ENCODE results near the gene FAM193B. TPM values are rescaled to one million over a fixed set of nuclear protein-coding genes. Genes with fewer than 3 reads are reported as not detected.

Gene FAM193B
- total and polyA plus RNA-seq, 2 of the 13 experiments (the other 11 are each of a cell fraction or from before 2014, with no cell fraction given) = 21.2 to 40.9 TPM

DNA sequence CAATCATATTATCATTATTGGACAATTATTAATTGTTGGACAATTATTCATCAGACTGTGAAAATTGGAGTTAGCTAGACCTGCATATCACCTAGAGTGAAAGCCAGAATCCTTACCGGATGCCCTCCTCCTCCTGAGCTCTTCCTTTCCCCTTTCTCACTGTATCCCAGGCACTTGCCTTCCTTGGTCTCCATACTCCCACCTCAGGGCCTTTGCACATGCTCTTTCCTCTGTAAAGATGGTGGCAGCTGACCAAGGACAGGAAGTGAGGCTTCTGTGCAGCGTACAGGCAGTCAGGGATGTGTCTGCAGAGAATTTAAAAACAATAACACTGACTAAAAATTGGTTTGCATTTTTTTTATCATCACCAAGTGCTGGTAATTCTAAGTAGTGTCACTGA is 15.5 kb upstream of the FAM193B start:
- 0% methylated on average over 2 of the region's 2 CpGs for WGBS (ENCODE audit: low lambda C conversion rate)
- in situ Hi-C loops (cut with HindIII; ENCODE audit: extremely low pct_ligation_motif_present, low pct_unique_long_range_greater_than_20kb) = no loop called here
- Histone ChIP-seq H3K9me3 (ENCODE audit: low read length) (no peaks in the 10 kb centered on the region), H3K9ac (ENCODE audit: insufficient read depth, low read depth, low read length) (no peak overlapping the region), H3K36me3 (replicated peaks in 1 of 2; ENCODE audit: control insufficient read depth in 1 of 2, insufficient read depth in 2 of 2, low read length in 2 of 2) (no peaks in the 10 kb centered on the region), H3K27me3 (ENCODE audit: control insufficient read depth in 1 of 2, insufficient read depth in 2 of 2, low read length in 2 of 2) (peaks cover 0 to 9% of the 10 kb centered on the region in 2 experiments; a peak in 2 of 5 replicates), H4K20me1 (ENCODE audit: insufficient read depth, low read length) (no peaks in the 10 kb centered on the region), H3K79me2 (ENCODE audit: insufficient read depth, low read length) (no peaks in the 10 kb centered on the region), H2AFZ (ENCODE audit: low read length) (no peak overlapping the region), H3K4me1 (ENCODE audit: insufficient read depth, low read length) (peaks cover 12% of the 10 kb centered on the region; the same call in 1 of the 2 replicates), H3K27ac (ENCODE audit: extremely low read length, insufficient read depth, low read length) (no peak overlapping the region), H3K4me2 (ENCODE audit: low read depth, low read length) (no peak overlapping the region), H3K4me3 (replicated peaks in 1 of 3; ENCODE audit: insufficient read depth in 1 of 3, low read depth in 2 of 3, low read length in 3 of 3) (no peak overlapping the region)
- BruUV-seq (replicated peaks) = no TSS peak
- TF ChIP-seq, protein P1, sequence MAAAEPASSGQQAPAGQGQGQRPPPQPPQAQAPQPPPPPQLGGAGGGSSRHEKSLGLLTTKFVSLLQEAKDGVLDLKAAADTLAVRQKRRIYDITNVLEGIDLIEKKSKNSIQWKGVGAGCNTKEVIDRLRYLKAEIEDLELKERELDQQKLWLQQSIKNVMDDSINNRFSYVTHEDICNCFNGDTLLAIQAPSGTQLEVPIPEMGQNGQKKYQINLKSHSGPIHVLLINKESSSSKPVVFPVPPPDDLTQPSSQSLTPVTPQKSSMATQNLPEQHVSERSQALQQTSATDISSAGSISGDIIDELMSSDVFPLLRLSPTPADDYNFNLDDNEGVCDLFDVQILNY (CRISPR knock-in tag; conservative IDR thresholded peaks at IDR 0.05) = no peak
- TF ChIP-seq FOXO1 (CRISPR knock-in tag; IDR thresholded peaks at IDR 0.05) (no peak), NFKB2 (CRISPR knock-in tag; IDR thresholded peaks at IDR 0.05; ENCODE audit: borderline replicate concordance) (no peak), FUBP1 (CRISPR knock-in tag; IDR thresholded peaks at IDR 0.05; ENCODE audit: borderline replicate concordance) (no peak), ZNF782 (CRISPR knock-in tag; IDR thresholded peaks at IDR 0.05; ENCODE audit: borderline replicate concordance) (no peak), MYNN (CRISPR knock-in tag; IDR thresholded peaks at IDR 0.05; ENCODE audit: low read depth) (no peak), KAT2B (IDR thresholded peaks at IDR 0.05; ENCODE audit: borderline replicate concordance, low read depth, low read length) (no peak), CENPX (CRISPR knock-in tag; IDR thresholded peaks at IDR 0.05) (no peak), RCOR2 (CRISPR knock-in tag; IDR thresholded peaks at IDR 0.05) (no peak), RFXAP (CRISPR knock-in tag; IDR thresholded peaks at IDR 0.05; ENCODE audit: borderline replicate concordance) (no peak), AHR (CRISPR knock-in tag; IDR thresholded peaks at IDR 0.05) (no peak), HOXA5 (CRISPR knock-in tag; IDR thresholded peaks at IDR 0.05) (no peak)
- TF ChIP-seq, protein P2, sequence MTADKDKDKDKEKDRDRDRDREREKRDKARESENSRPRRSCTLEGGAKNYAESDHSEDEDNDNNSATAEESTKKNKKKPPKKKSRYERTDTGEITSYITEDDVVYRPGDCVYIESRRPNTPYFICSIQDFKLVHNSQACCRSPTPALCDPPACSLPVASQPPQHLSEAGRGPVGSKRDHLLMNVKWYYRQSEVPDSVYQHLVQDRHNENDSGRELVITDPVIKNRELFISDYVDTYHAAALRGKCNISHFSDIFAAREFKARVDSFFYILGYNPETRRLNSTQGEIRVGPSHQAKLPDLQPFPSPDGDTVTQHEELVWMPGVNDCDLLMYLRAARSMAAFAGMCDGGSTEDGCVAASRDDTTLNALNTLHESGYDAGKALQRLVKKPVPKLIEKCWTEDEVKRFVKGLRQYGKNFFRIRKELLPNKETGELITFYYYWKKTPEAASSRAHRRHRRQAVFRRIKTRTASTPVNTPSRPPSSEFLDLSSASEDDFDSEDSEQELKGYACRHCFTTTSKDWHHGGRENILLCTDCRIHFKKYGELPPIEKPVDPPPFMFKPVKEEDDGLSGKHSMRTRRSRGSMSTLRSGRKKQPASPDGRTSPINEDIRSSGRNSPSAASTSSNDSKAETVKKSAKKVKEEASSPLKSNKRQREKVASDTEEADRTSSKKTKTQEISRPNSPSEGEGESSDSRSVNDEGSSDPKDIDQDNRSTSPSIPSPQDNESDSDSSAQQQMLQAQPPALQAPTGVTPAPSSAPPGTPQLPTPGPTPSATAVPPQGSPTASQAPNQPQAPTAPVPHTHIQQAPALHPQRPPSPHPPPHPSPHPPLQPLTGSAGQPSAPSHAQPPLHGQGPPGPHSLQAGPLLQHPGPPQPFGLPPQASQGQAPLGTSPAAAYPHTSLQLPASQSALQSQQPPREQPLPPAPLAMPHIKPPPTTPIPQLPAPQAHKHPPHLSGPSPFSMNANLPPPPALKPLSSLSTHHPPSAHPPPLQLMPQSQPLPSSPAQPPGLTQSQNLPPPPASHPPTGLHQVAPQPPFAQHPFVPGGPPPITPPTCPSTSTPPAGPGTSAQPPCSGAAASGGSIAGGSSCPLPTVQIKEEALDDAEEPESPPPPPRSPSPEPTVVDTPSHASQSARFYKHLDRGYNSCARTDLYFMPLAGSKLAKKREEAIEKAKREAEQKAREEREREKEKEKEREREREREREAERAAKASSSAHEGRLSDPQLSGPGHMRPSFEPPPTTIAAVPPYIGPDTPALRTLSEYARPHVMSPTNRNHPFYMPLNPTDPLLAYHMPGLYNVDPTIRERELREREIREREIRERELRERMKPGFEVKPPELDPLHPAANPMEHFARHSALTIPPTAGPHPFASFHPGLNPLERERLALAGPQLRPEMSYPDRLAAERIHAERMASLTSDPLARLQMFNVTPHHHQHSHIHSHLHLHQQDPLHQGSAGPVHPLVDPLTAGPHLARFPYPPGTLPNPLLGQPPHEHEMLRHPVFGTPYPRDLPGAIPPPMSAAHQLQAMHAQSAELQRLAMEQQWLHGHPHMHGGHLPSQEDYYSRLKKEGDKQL (CRISPR knock-in tag; IDR thresholded peaks at IDR 0.05; ENCODE audit: low read depth) = no peak
- intact Hi-C loops (cut with micrococcal nuclease; ENCODE audit: unreplicated experiment) = no loop called here
- ATAC-seq (no peak), DNase-seq (ENCODE audit: low spot score) (no peak), FAIRE-seq (no peak)
- ChIA-PET CTCF (ENCODE audit: low intra/inter-chr PET ratio, low total read pairs) (no interaction called here), POLR2A (no interaction called here)
